Activated CD4-positive, CD25-positive, alpha-beta regulatory T cell treated with anti-CD3 and anti-CD28 coated beads, Interleukin-2, amount 50 U/mL, for 72 hours (primary cell): ENCODE results near the gene TNFAIP8L3.

Source experiments
- DNase-seq: peaks from one replicate; pipeline ENCODE4 v3.0.0; 2021

TNFAIP8L3 gene

DNA sequence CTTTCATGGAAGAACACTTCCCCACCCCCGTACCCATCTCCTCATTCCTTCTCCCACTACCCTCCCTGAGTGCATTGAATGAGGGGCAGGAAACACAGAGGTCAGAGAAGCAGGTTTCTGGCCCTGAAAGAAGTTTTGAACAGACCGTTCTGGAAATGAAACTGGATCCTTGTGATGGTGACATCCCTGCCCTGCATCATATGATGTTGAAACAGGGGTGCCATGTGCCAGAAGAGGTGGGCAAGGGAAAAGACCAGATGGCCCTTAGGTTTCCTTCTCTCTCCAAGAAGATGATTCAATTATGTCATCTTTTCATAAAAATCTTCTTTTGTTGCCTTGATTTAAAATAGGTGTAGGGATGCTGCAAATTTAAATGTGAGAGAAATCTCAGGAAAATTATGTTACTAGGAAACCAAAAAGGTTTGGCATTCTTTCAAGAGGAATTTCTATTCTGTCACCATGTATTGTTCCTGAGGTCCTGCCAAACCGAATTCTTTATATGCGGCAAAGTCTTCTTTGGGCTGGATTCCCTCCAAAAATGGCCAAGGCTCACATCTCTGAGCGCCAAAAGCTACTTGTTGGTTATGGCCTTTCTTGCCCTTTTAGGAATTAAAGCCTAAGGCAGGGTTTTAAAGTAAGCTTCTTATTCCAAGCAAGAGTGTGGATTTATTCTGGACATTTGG is 19.9 kb upstream of the TNFAIP8L3 start:
- DNase-seq = no peak

DNA sequence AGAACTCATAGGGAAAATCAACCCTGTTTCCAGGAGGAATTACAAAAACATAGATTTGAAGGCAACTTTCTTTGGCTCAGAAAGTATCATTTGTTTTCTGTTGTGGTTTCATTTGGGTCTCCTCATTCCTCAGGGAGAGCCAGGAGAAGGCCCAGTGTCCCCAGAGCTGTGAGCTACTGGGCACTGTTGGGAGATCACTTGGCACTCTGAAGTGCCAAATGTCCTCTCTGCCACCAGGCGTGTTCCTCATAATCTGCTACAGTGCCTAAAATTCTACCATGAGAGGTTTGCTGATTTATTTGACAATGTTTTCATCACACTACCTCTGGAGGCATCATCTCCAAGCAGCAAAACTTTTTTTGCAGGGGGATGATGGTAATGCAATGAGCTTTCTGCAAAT is 17.4 kb upstream of the TNFAIP8L3 start:
- DNase-seq = no peak

DNA sequence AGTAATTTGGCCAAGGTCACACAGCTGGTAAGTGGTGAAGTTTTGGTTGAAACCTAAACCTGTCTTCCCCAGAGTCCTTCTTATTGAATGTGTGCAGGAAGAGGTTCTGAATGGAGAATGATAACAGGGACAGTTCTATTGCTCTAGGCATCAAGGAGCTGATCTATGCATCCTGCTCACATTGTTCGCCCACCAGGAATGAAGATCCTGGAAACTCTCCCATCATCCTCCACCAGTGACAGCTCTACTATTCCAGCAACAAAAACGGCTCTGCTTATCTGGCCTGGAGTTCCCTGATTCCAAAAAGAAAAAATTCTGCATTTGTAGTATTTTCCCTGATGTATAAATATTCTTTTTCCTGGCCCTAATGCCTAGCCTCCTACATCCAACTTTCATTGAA is 16.4 kb upstream of the TNFAIP8L3 start:
- no peak for DNase-seq

DNA sequence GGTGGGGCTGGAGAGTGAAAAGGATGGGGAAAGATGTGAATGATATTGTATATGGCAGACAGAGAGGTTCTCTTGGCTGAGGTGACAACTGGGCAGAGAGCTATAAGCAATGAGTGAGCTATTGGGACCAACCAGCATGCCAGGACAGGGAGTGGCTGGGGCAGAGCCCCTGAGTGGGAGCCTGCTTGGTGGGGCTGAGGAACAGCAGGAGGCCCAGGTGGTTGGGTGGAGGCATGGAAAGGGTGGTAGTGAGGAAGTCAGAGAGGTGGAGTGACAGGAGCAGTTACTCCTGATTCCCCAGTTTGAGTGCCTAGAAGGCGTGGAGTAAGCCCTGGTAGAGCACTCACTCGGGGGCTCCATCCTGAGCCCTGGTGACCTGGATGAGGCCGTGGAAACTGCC is 15.5 kb upstream of the TNFAIP8L3 start:
- no peak for DNase-seq

DNA sequence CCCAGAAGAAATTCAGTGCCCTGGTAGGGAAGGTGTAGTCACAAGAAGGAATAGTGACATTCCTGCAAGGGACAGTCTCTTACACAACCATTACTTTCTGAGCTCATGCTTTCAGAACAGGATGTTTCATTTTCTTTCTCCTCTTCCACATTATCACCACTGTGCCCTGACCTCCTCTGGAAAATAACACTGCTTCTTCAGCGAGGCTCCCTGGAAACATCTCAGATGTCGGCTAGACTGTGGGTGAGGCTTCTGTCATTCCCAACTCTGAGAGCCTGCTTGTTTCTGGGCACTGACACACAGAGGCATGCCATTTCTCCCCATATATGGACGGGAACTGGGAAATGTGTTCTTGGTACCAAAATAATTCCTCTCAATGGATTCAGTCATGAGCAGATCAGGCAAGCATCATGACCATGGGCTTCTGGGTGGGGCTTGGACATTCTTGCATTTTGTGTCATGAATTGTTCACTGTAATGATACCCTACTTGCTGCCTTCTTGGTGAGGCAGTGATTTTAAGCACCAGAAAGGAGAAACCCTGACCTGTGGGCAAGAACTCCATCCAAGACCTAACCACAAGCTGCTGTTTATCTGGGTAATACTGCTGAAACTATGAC is 14.3 kb upstream of the TNFAIP8L3 start:
- DNase-seq = no peak

DNA sequence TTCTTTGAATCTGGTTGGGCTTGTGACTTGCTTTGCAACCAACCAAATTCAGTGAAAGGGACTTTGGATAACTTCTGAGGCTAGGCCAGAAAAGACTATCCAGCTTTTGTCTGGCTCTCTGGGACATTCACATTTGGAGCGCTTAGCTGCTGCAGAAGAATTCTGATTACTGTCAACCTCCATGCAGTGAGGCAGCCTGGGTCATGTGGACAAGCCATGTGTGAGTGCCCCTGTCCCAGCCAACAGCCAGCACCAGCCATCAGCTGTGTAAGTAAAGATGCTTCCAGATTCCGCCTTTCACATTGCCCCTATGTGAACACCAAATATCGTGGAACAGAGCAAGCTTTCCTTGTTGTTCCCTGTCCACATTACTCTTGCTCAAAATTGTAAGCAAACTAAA is 12.9 kb upstream of the TNFAIP8L3 start:
- DNase-seq = no peak

DNA sequence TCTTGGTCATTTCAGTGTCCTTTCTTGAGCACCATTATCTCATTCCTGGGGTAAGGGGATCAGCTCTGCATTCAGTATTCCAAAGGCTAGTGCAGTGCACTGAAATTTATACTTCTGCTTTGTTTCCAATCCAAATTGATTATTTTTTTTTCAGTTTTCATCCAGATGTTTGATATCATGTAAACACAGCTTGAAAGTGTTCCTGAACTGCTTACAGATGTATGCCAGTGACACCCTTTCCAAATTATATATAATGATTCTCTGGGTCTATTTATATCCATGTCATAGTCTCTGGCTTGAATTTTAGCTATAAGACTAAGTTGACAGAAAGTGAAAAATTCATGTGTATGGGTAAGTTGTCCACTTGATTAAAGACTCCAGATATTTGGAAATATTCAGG is 11.8 kb upstream of the TNFAIP8L3 start:
- DNase-seq = no peak

DNA sequence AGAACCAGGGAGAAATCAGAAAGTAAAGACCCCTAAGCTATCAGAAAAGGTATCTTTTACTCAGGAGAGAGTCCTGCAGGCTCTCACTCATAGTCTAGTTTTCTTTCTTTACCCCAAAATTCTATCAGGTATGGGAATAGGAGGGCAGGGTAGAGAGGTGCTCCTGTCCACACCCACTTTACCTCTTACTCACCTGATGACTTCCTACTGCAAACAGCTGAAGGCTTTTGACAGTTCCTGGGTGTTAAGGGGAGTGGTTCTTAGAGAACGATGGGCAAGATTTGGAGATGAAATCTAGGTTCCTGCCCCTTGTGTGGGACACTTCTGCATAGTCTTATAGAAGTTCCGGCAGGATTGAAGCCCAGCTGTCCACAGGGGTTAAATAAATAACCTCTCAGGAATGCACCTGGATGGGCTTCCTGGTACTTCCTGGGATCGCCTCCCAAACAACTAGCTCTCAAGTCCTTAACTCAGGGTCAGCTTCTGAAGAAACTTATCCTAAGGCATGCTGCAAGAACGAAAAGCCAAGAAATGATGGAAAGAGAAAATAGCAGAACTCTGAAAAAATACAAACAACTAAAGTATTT is 10.8 kb upstream of the TNFAIP8L3 start:
- DNase-seq = no peak

DNA sequence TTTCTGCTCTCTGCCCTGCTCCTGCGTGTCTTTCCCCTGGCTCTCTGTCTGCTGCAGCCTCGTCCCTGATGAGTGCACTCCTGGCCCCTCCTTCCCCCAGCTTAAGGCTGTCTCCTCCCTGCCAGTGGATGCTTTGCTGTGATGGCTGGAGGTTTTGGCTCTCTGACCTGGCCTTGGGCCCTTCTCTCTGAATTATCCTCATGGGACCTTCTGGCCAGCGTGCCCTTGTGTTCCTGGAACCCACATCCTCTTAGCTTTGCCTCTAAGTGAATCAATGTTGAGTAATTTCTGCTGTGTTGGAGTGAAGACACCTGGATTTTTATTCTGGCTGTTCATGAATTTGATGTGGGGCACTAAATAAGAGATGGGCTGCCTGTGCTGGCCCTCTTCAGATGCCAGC is 9.8 kb upstream of the TNFAIP8L3 start:
- no peak for DNase-seq

DNA sequence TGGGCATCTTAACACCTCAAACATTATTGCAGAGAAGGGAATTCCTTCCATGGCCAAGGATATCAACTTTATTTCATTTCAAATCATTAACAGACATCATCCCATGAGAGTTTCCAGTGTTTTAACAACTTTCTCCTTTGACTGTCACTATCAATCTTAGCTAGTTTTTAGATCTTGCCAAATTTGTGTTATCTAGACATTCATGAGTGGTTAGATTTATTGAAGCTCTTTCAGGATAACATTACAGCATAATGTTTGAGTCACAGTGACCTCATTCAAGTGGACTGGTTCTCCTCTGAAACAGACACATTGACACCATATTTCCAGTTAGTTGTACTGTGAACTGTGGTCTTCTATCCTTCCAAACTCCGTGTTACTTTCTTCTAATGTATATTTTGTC is 8.6 kb upstream of the TNFAIP8L3 start:
- DNase-seq = no peak

DNA sequence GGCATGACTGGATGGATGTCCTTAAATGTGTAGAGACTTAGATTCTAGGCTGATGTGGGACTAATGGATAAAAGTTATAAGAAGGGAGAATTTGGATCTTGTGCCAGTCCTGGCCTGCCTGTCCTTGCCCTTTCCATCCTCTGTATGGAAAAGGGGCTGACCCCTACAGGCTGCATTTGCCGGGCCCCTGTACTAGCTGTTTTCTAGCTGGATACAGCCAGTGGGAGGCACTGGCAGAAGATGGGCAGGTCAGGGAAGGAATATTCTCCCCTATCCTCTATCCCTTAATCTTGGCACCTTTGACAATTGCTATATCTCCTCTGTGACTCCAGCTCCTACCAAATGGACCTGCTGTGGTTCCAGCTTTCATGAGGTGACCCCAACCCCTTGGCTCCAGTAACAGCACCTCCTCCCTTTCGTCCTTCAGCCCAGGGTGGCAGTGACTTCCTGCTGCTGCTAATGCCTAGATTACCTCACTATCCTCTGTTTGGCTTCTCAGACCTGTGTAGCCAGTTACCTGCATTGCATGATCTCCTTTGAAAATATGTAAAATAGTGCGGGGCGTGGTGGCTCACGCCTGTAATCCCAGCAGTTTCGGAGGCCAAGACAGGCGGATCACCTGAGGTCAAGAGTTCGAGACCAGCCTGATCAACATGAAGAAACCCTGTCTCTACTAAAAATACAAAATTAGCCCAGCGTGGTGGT is 6.2 kb upstream of the TNFAIP8L3 start:
- no peak for DNase-seq

DNA sequence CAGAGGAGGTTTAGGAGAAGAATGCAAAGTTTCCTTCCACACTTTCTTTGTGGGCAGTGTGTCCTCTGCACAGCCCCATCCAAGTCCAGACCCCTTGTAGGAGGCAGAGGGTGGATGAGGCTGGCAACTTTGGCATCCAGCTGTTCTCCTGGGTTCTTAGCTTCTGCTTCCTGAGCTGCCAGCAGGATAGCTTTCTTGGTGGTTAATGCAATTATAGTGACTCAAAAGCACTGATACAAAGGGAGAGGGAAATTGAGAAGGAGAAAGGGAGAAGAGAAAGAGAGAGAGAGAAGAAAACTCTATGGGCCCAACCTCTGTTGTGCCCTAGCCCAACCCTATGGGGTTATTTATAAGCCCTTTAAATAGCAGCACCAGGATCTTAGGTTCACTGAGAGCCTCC is 4.5 kb upstream of the TNFAIP8L3 start:
- DNase-seq = no peak

DNA sequence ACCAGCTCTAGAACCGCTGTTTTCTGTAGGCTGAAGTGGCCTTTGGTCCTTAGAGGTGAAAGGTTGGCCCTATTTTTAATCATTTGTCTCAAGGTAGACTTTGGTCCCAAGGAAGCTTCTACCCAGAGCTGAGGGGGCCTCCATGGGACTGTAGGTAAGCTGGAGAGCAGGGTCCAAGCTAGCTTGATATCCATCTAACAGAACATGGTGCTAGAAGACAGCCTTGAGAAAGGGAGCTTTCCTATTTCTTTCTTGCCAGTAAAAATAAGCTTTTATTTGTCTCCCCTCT is 3.6 kb upstream of the TNFAIP8L3 start:
- no peak for DNase-seq

DNA sequence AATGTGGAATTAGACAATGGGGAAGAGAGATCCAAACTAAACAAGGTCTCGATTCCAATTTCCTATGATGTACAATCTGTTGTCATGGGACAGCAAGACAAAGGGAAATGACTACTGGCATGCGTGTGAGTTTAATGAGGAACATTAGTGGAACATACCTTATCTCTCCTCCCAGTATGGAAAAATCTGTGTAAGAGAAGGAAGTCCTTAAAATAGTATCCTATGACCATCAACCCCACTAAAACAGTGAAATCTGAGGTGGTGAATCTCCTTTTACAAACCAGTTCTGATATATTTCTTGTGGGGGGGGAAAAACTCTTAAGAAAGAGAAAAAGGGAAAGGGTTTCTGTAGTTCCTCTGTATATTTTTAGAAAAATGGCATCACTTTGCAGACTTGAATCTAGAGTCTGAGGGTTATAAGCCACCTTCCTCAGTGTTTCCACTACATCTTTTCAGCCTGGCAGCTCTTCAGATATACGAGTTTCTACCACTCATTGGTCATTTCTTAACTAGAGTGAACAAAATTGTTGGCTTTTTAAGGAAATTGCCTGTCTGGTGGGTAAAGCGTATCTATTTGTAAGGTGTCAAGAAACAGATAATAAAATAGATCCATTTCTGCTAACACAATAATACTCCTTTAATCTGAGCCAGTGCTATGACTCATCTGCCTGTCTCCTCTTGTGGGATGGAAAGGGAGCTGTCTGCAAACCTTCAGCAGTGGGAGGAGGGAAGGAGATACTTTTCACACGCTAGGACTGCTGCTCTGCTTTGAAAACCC is 3.0 kb upstream of the TNFAIP8L3 start:
- no peak for DNase-seq

DNA sequence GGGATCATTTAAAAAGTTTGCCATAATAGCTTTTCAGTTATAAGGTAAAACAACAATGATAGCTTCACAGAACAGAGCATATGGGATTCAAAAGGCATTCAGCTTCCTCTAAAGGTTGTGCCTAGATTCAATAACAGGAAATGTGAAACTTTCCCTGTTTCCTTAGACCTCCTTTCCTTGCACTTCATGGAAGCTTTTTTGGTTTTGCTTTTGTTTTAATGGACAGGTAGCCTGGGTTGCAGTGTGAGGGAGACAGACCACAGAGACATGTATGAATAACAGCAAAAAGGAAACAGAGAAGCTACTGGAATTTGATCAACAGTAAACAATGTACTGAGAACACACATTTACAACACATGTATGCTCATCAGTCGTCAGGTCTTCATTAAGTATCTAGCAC is 2.3 kb upstream of the TNFAIP8L3 start:
- DNase-seq = no peak

DNA sequence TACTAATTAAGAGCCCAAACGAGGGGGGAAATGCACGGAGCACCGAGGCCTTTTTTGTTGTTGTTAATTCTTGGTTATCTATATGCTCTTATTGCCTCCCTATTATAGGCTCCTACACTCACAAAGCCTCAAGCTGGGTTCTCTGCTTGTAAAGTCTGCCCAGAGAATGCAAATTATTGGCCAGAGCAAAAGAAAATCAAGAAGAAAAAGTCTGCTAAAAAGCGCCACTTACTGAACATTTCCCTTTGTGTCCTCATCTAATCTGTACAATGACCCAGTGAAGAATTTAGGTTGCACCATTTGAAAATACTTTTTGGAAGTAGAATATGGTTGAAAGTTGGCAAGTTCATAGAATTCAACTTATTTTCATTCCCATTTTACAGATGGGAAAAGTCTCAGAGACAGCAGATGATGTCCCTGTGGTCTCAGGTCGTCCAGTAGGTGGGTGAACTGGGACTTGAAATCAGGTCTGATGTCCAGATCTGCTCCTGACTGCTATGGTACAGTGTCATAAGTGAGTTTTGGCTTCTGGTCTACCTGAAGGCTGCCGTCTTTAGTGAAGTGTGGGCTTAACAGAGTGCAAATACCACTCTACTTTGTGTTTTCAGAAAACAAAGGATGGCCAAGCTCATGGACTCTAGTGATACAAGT is 1.1 kb upstream of the TNFAIP8L3 start:
- no peak for DNase-seq

DNA sequence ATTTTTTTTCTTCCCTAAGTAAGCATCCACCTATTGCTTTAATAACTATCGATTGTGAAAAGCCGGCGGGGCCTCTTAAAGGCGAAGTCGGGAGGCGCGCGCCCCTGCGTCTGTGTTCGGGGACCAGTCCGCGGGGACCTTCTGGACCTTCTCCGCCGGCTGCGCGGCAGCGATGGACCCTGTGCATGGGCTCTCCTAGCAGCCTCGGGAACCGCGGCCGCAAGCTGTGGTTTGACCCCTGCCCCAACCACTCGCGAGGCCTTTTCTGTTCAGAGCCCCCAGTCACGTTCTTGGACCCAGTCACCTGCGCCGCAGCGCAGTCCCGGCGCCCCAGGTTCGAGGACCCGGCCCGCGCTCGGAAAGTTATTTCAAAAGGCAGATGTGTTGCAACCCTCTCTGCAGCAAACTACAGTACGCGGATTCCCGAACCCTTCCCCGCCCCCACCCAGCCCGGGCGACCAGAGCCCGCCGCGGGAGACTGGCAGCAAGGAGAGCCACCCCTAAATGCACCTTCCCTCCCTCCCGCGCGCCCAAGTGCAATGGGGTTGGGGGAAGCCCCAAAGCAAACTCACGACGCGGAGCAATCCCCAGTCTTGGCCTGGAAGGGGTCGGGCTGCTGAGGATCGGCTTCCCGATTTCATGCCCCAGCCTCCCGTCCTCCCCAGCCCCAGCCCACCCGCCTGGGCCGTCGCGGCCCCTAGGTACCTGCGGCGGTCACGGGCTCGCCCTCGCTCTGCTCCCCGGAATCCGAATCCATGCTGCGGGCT is 684 bp downstream of the TNFAIP8L3 start:
- no peak for DNase-seq

DNA sequence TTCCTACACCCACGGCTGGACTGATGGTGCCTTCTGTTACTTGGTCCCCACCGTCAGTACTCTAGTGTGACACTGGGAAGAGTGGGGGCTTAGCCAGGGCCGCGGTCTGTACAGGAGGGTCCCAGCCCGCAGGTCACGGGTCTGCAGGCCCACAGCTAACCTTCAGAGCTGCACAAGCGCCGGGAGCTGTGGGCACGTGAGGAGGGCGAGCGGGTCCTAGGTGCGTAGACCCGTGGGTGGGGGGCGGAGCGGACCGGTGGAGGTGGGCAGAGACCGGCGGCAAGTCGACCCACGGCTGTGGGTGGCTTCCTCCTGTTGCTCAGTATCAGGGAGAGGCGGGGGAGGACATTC is 1.2 kb downstream of the TNFAIP8L3 start:
- no peak for DNase-seq

DNA sequence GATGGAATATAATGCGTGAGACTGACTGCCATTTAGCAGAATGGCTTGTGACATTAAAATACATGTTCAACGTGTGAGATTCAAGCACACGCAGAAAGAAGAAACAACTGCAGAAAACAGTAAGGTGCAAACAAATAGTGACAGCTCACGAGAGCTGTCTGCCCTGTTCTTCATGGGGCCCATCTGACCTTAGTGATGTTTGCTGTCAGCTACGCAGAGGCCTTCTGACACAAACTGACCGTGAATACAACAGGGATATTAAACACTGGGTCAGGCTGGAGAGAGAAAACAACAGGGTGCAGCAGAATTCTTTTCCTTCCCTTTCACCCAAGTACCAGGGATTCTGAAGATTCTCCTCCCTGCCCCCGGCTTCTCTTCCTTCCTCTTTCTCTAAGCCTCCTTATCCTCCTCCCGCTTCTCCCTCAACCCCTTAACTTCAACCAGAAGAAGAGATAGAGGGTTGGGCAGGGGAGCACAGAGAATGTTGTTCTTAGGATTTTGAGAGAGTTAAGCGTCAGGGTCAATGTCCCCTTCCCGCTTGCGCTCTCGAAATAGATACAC is 2.1 kb downstream of the TNFAIP8L3 start:
- no peak for DNase-seq

DNA sequence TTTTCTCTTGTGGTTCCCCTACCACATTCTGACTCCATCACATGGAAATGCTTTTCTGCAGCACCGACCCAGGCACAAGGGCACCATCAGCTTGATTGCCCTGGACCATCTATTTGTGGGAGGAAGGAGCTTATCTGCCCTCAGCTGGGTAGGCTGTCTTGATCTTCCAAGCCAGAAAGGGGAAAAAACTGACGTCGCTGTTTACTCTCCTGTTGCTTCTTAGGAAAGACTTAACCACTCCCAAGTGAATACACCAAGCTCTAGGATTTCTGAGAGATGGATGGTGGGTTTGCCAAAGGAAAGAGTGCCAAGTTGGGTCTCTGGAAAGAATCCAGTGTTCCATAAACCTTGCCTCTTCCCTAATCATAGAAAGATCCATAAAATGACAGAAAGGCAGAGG is 4.0 kb downstream of the TNFAIP8L3 start:
- no peak for DNase-seq

DNA sequence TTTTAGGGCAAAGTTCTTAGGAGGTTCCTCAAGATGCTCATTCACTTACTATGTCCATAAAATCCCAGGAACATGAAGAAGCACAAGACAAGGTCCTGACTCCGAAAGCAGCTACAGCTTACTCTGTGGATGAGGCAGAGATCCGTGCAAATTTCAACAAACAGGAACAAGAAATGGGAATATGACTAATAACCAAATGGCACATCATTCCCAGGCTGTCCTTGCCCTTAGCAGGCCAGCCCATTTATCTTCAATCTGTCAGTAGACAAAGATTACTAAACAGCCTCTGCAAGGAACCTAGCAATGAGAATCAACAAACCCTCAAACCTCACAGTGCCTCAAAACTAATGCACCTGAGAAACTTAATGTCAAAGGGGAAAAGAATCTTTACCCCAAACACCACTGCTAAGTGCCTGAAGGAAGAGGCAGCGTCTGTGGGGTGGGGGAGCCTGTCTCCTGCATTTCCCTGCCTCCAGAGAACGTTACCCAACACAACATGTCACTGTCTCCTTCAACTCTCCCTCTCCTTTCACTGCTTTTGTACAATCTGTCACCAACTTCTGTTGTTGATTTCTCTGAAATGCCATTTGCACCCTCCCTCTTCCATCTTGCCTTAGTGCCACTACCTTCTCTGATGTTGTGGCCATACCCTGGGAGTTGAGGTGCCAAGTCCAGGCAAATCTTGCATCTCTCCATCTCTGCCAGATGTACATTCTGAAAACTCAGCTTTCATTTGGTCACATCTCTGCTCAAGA is 4.8 kb downstream of the TNFAIP8L3 start:
- DNase-seq = no peak
